ENCODE results near the gene LHX4. TPM values are rescaled to one million over a fixed set of nuclear protein-coding genes. Genes with fewer than 3 reads are reported as not detected.

LHX4 gene
- total and polyA plus RNA-seq, 7 donors: 0.01 to 0.04 TPM; not detected in 5

DNA sequence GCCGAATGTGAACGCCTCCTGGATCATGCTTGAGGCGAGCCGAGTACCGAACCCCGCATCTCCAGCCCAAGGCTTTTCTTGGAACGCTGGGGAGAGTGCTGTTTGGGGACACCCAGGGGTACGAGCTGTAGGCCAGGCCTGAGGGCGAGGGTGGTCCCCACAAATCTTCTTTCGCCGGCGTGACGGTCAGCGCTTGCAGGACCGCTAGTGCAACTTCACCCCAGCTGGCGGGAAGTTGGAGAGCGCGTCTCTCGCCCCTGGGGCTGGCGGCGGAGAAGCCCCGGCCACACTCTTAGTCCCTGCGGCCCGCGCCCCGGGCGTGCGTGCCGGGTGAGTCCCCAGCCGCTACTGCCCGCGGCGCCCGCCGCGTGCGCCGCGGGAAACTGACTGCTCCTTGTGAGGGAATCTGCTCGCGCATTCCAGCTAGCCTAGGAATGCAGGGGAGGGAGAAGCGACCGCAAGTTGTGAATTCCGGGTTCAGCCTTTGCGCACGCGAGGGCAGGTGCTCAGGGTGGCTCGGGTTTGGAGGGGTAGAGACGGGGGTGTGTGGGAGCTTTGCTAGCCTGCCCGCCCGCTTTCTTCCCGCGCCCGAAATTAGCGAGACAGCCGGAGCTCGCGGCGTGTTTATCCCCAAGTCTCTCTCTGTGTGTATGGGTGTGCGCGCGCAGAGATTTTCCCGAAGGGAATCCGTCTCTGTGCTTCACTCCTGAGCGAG is 884 bp downstream of the LHX4 start:
- H3K27ac ChIP-seq: no peak overlapping the region
- no peaks in the 10 kb centered on the region for H3K9me3 ChIP-seq
- 0 to 1% (median 1%) methylated on average over 60 to 65 of the region's 65 CpGs for WGBS, 3 donors
- H3K4me1 ChIP-seq: peaks cover 41% of the 10 kb centered on the region
- TF ChIP-seq, protein P1, sequence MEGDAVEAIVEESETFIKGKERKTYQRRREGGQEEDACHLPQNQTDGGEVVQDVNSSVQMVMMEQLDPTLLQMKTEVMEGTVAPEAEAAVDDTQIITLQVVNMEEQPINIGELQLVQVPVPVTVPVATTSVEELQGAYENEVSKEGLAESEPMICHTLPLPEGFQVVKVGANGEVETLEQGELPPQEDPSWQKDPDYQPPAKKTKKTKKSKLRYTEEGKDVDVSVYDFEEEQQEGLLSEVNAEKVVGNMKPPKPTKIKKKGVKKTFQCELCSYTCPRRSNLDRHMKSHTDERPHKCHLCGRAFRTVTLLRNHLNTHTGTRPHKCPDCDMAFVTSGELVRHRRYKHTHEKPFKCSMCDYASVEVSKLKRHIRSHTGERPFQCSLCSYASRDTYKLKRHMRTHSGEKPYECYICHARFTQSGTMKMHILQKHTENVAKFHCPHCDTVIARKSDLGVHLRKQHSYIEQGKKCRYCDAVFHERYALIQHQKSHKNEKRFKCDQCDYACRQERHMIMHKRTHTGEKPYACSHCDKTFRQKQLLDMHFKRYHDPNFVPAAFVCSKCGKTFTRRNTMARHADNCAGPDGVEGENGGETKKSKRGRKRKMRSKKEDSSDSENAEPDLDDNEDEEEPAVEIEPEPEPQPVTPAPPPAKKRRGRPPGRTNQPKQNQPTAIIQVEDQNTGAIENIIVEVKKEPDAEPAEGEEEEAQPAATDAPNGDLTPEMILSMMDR (IDR thresholded peaks at IDR 0.05): no peak
- DNase-seq (no peak), ATAC-seq (peak; percentile 17 to 35 (median 22))
- H3K36me3 ChIP-seq (ENCODE audit: insufficient read depth in 1 of 2, low read depth in 1 of 2): no peaks in the 10 kb centered on the region
- intact Hi-C loops (cut with DNase I): no loop called here
- peak overlapping the region; percentile 76 for H3K4me3 ChIP-seq
- H3K27me3 ChIP-seq (ENCODE audit: insufficient read depth in 3 of 3, low read length in 2 of 3): peaks cover 0 to 99% (median 57%) of the 10 kb centered on the region in 3 donors

DNA sequence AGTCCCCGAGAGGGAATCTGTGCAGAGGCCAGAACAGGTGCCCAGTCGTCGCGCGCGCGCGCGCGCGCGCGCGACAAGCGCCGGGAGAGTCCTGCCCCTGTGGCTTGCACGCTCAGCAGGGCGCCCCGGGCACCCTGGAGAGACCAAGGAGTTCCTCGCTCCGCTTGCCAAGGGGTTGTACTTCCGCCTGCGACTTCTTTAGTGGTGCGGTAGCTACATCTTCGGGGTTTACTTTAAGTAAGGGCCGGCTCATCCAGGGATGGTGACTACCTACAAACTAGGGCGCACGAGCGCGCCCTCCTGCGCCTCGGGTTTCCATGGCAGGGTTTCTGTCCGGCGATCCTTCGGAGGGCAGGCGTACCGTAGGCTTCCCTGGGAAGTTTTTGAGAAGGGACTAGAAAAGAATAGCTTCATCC is 1.4 kb downstream of the LHX4 start:
- ATAC-seq: peak in 3 of 4 donors; percentile 46 to 52 (median 49)
- Histone ChIP-seq H3K4me1 (peaks cover 41% of the 10 kb centered on the region), H3K9me3 (no peaks in the 10 kb centered on the region), H3K27ac (no peak overlapping the region), H3K36me3 (ENCODE audit: insufficient read depth in 1 of 2, low read depth in 1 of 2) (no peaks in the 10 kb centered on the region), H3K27me3 (ENCODE audit: insufficient read depth in 3 of 3, low read length in 2 of 3) (peaks cover 0 to 99% (median 57%) of the 10 kb centered on the region in 3 donors), H3K4me3 (peak overlapping the region; percentile 76)
- TF ChIP-seq, protein P1 (IDR thresholded peaks at IDR 0.05): no peak
- intact Hi-C loops (cut with DNase I): no loop called here
- DNase-seq: no peak
- 0 to 1% (median 1%) methylated on average over 27 to 37 of the region's 37 CpGs for WGBS, 3 donors

DNA sequence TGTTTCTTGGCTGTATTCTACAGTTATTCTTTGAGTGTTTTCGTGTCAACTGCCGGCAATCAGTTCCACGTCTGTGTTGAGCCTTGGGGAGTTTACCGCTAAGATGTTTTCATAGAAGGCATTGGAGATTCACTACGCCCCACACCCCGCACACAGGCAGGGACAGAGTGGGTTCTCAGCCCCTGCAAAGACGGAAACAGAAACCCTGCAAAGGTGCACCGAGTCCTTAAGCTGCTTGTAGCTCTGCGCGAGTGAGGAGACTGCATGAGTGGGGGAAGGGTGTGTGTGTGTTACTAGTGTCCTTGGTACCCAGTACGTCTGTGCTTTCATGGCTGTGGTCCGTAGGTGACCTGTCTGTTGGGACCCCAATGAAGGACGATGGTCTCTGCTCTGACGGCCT is 1.9 kb downstream of the LHX4 start:
- H3K27ac ChIP-seq: no peak overlapping the region
- 3 to 6% (median 4%) methylated on average over 14 of the region's 14 CpGs for WGBS, 3 donors
- TF ChIP-seq, protein P1 (IDR thresholded peaks at IDR 0.05): no peak
- ATAC-seq (no peak), DNase-seq (no peak)
- H3K36me3 ChIP-seq (ENCODE audit: insufficient read depth in 1 of 2, low read depth in 1 of 2): no peaks in the 10 kb centered on the region
- H3K4me3 ChIP-seq: peak overlapping the region; percentile 76
- intact Hi-C loops (cut with DNase I): no loop called here
- no peaks in the 10 kb centered on the region for H3K9me3 ChIP-seq
- H3K4me1 ChIP-seq: peaks cover 41% of the 10 kb centered on the region
- H3K27me3 ChIP-seq (ENCODE audit: insufficient read depth in 3 of 3, low read length in 2 of 3): peaks cover 0 to 99% (median 59%) of the 10 kb centered on the region in 3 donors

DNA sequence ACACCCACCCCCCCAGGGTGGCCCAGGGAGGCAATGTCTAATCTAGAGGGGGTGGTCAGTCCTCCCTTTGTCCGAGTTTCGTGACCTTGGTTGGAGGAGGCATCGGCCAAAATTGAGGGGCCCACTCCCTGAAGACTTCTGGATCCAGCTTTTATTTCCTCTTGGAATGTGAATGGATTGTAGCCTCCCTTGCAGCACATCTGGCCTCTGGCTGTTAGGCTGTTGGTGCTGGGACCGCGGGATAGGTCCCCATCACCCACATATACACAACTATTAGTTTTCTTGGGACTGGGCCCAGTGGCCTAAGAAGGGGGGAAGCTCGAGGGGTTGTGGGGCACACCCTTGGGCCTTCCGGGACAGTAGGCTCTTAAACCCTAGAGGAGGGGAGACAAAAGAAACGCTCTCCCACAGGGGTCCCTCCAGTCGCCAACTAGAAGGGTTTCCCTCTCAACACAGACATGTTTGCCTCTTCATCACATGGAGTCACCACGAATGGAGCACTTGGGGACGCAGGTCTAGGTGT is 2.5 kb downstream of the LHX4 start:
- no peak for DNase-seq
- intact Hi-C loops (cut with DNase I): no loop called here

More for the DNA sequence above, 2.5 kb downstream of the LHX4 start:
- 7 to 15% (median 13%) methylated on average over 11 of the region's 11 CpGs for WGBS, 3 donors
- TF ChIP-seq, protein P1 (IDR thresholded peaks at IDR 0.05): no peak
- Histone ChIP-seq H3K36me3 (ENCODE audit: insufficient read depth in 1 of 2, low read depth in 1 of 2) (no peaks in the 10 kb centered on the region), H3K9me3 (no peaks in the 10 kb centered on the region), H3K27ac (no peak overlapping the region), H3K4me1 (peaks cover 41% of the 10 kb centered on the region), H3K27me3 (ENCODE audit: insufficient read depth in 3 of 3, low read length in 2 of 3) (peaks cover 0 to 99% (median 63%) of the 10 kb centered on the region in 3 donors), H3K4me3 (no peak overlapping the region)
- ATAC-seq: no peak

All from psoas muscle (tissue), 8 donors.